HG03064 (cell line): ENCODE measurements around the gene ARHGAP24.
"Not testable (repeated sequence)": the region's sequence is repeated elsewhere in the genome, so short reads cannot be mapped to it uniquely, and the experiment has no call there.

Experiments
- ATAC-seq: cut with Tn5 transposase; IDR thresholded peaks from one replicate; pipeline ENCODE4 v1.9.1; 2021; ENCODE audit warnings: low read depth; ENCODE audit not compliant: unreplicated experiment

The ARHGAP24 gene

GRCh38 chr4:85639946-85640345, 165.0 kb downstream of the ARHGAP24 start:
- ATAC-seq: no peak

DNA sequence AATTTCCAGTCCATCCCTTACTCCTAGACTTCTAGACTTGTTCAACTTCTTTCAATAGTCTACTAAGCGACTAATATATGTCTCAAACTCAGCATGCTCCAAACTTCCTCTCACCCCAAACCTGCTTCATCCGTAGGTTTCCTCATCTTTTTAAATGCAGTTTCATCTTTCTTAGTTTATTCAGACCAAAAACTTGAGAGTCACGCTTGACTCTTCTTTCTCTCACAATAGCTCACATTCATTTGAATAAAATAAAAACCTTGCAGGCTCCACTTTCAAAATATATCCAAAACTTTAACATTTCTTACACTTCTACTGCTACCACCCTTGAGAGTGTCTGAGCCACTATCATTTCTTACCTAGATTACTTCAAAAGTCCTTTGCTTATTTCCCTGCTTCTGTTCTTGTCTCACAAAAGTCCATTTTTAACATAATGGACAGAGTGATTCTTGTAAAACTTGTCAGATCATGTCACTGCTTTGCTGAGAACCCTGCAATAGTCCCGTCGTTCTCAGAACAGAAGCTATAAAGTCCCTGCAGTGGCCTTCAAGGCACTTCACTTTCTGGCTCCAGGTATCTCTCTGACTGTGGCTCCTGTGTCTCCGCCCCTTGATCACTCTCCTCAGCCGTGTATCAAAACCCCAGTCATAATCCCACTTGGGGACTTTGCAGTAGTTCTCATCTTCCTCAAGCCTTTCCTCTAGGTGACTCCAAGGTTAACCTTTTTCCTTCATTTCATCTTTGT, 167.6 kb downstream of the ARHGAP24 start:
- ATAC-seq: no peak

DNA sequence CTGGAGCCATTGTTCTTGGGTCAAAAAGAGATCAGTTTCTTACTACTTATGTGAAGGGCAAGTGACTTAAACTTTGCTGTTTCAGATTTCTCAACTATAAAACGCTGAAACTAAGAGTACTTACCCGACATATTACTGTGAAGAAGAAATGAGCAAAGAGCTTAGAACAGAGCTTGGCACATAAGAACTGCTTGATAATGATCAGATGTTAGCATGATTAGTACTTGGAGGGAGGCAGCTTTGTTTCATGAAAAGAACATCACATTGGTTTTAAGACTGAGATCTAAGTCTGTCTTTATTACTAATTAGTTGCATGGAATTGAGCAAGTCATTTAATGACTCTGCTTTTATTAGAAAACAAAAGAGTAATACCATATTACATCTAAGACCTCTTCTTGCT, 169.1 kb downstream of the ARHGAP24 start:
- ATAC-seq: no peak

GRCh38 chr4:85650908-85651307, 176.0 kb downstream of the ARHGAP24 start:
- ATAC-seq: no peak

- ATAC-seq: no peak
Measured at GRCh38 chr4:85656759-85657505, 182.0 kb downstream of the ARHGAP24 start.

DNA sequence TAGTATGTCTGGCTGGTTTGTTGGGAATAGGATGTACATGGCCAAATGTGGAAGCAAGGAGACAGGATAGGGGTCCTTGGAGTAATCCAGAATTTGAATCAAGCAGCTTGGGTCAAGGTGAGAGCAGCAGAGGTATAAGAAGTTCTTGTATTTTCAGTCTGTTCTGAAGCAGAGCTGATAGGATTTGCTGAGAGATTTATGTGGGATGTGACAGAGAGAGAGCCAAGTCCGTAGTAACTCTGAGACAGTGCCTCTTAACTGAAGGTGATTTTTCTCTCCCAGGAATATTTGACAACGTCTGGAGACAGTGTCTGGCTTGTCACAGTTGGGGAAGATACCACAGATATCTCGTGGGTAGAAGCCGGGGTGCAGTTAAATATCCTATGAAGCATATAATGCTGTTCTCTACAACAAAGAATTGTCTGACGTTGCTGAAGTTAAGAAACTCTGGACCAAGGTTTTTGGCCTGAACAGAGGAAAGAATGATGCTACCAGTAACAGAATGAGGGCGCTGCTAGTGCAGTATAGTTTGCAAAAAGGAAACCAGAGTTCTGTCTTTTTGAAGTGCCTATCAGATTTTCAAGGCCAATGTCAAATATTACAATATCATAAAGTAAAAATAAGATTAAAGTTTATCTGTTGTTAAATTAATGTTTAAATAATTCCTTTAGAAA, 184.0 kb downstream of the ARHGAP24 start:
- ATAC-seq: no peak

GRCh38 chr4:85659610-85660218, 184.8 kb downstream of the ARHGAP24 start:
- no peak for ATAC-seq

- not testable (repeated sequence) for ATAC-seq
Measured at GRCh38 chr4:85666625-85667024, 191.7 kb downstream of the ARHGAP24 start.

DNA sequence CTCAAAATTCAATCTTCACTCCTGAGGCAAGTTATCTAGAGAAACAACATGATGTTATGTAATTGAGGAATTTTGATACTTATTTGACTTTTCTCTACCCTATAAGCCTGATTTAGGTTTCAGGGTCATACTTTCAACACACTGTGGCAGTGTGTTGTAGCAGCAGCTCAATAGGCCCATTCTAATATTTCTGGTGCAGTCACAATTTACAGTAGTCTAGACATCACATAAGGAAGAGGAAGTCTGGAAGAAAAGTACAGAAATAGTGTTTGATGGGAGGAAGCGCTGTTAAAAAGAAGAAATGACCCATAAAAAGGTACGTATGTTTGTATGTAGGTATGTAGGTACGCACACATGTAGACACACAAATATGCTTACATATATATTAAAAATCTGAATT, 194.3 kb downstream of the ARHGAP24 start:
- no peak for ATAC-seq

DNA sequence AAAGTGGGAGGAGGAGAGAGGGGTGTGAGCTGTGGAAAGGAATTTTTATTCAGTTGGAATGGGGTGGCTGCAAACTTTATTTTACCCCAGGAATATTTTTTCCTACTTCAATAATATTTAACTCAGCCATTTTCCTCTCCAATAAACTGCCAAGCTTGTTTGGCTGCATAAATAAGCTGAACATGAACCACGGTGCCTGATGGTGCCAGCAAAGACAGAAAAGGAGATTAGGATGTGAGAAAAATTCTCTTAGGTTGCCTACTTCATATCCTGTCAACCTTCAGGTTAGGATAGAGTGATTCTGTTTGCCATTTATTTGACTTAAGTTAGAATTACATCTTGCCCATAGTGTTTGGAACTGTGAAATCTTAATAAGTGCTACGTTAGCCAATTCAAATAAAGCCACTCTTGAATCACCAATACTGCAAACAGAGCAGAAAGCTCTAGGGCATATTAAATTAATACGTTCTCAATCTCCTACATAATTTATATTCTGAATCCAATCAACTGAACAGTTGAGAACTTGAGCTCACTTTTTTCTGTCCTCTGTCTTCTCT, 195.1 kb downstream of the ARHGAP24 start:
- ATAC-seq: no peak

- no peak for ATAC-seq
Measured at GRCh38 chr4:85671120-85671519, 196.2 kb downstream of the ARHGAP24 start.

DNA sequence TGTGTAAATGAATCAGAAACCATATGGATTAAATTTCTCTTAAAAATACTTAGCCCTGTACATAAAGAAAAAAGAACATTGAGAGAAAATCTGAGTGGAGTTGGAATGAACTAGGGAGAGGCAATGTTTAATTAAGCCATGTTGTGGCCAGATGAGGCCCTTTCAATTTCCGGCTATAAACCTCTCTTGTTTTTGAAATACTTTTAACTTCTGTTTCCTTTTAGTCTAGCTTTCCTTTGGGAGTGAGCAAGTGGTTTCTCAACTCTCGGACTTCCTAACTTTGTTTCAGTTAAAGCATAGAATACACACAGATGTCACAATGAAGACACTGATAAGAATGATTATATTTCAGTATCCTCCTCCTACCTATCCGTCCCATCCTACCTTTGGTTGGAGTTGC, 197.2 kb downstream of the ARHGAP24 start:
- no peak for ATAC-seq

DNA sequence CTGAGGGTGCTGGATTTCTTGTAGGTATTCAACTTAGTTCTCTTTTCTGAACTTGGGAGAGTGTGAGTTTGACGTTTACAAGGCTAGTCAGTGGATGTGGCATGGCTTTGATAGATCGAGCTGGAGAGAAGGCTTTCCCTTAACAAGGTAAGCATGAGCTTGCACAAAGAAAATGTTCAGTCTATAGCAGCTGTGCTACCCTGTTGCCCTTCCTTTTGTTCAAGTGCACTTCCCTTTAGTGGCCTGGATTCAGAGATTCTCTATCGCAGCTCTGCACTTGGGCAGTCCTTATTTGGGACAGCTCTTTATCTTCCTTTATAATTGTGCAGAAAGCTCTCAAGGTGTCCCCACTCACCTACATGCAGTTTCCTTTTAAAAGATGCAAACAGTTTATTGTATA, 198.0 kb downstream of the ARHGAP24 start:
- no peak for ATAC-seq

- ATAC-seq: no peak
Measured at GRCh38 chr4:85673540-85673939, 198.6 kb downstream of the ARHGAP24 start.

GRCh38 chr4:85675076-85676049, 200.4 kb downstream of the ARHGAP24 start:
- ATAC-seq: no peak

- ATAC-seq: no peak
Measured at GRCh38 chr4:85676050-85676425, 201.1 kb downstream of the ARHGAP24 start.

GRCh38 chr4:85676850-85677590, 202.1 kb downstream of the ARHGAP24 start:
- ATAC-seq: no peak

- no peak for ATAC-seq
Measured at GRCh38 chr4:85681221-85681657, 206.3 kb downstream of the ARHGAP24 start.

- no peak for ATAC-seq
Measured at GRCh38 chr4:85681921-85682320, 207.0 kb downstream of the ARHGAP24 start.
